H1 (cell line): ENCODE data around the gene CACNA1G. TPM values are rescaled to one million over a fixed set of nuclear protein-coding genes. Genes with fewer than 3 reads are reported as not detected.

Source experiments
- EP300 ChIP-seq, 2 experiments: IDR thresholded peaks; 1 replicate in 1 of 2; 2 replicates in 1 of 2; pipeline ENCODE4 v1.6.1; 2011 to 2012; ENCODE audit warnings: low read depth in 2 of 2, low read length in 2 of 2, mild to moderate bottlenecking in 2 of 2, borderline replicate concordance in 1 of 2, inconsistent platforms in 1 of 2, moderate library complexity in 1 of 2
- polyA plus RNA-seq, 7 experiments: library from polyadenylated mRNA; depleted of rRNA in 3 of 7; stranded (reverse) in 5 of 7; unstranded in 2 of 7; fragments of >200 nt in 5 of 7; fragments of 200-250 nt in 2 of 7; gene quantifications; 1 replicate in 5 of 7; 2 replicates in 1 of 7; 4 replicates in 1 of 7; pipeline versions ENCODE4 v1.2.1 to v1.2.3, GENCODE V29; 2011 to 2013; ENCODE audit warnings: missing spikeins in 2 of 7, mixed read lengths in 2 of 7
- total RNA-seq: library from RNA; stranded (reverse); fragmentation: NEBNext Ultra II Directional; extraction: Animal tissue kit (Norgen Biotek cat#: 25700); gene quantifications from 2 replicates; pipeline ENCODE4 v1.2.1, GENCODE V29; 2021

The CACNA1G gene
- total and polyA plus RNA-seq, 2 of the 8 experiments (the other 6 are each of a cell fraction or from before 2014, with no cell fraction given) = 2.9 to 4.9 TPM

DNA sequence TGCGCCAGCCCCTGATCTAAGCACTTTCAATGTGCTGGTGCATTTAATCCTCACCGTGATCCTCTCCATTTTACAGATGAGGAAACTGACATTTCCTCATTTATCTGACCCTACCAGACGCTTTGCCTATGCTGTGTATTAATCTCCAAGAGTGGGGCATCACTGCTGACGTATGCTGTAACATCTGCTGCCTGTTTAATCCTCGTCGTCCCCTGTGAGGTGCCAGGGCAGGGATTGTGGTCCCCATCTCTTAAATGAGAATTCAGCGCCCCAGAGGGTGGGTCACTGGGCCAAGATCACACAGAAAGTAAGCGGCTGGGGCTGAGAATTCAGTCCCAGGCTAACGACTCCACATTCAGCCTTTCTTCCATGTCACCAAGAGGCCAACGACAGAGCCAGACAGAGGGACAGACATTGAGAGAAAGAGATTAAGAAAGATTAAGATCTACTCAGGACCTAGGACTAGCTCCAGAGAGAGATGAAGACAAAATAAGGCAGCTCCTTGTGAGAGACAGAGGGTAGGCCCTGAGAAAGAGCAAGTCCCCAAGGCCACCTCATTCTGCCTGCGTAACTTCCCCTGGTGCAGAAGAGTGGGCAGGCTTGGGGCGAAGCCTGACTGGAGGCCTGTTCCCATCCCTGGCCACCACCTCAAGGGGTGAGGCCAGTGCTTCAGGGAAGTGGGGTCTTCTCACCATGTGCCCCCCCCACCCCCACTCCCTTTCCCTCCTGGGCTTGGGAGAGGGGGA is 13.5 kb downstream of the CACNA1G start (continued):
- no peak for TF ChIP-seq EP300 (IDR thresholded peaks at IDR 0.05; ENCODE audit: borderline replicate concordance in 1 of 2, low read depth in 2 of 2, low read length in 2 of 2)
